ENCODE measurements around the gene SOCS3. TPM values are rescaled to one million over a fixed set of nuclear protein-coding genes. Genes with fewer than 3 reads are reported as not detected.

SOCS3 gene
- polyA plus RNA-seq, 2 of the 4 experiments (the other 2 are of a cell fraction): 13.5 to 14.7 TPM

DNA sequence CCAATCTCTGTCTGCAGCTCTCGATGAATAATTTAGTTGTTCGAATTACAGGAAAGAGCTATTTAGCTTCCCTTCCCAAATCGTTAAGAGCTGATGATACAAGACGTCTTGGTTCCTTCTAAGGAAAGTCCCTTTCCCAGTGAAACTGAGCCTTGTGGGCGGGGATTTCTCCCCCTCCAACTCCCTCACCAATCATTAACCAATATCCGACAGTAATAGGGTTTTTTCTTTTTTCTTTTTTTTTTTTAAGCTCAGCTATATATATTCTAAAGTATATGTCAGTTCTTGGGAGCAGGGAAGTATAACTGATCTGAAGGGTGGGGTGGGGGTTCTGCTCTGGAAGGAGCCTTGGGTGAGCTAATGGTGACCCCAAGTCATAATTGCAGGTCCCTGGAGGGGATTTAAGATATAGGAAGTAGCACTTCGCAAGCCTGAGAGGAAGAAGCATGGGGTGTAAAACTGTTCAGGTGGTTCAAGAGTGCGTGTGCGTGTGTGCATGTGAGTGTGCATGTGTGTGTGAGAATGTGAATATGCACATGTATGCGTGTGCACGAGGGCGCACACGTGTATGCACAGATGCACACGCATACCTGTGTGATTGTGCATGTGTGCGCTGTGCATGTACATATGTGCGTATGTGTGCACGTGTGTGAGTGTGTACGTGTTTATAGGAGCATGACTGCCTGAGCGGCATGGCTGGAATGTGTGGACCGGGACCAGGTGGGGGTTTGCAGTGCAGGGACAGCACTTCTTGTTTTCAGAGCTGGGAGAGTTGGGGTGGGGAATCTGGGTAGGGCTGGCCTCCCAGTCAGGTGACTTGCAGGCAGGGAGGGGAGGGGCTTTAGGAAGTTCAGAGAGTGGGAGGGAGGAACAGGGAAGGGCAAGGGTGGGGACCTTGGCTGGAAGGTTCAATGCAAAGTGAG, 42.7 kb downstream of the SOCS3 start:
- DNase-seq (ENCODE audit: low read depth in 1 of 2, low spot score in 1 of 2): peak; percentile 84 to 89
- POLR2A ChIA-PET: interaction anchor here (0.7 to 2.9 kb wide), 6 partner anchors 13 to 42 kb away, joined by 3 to 25 read pairs (median 4); partner anchors contain the start of gene SOCS3

DNA sequence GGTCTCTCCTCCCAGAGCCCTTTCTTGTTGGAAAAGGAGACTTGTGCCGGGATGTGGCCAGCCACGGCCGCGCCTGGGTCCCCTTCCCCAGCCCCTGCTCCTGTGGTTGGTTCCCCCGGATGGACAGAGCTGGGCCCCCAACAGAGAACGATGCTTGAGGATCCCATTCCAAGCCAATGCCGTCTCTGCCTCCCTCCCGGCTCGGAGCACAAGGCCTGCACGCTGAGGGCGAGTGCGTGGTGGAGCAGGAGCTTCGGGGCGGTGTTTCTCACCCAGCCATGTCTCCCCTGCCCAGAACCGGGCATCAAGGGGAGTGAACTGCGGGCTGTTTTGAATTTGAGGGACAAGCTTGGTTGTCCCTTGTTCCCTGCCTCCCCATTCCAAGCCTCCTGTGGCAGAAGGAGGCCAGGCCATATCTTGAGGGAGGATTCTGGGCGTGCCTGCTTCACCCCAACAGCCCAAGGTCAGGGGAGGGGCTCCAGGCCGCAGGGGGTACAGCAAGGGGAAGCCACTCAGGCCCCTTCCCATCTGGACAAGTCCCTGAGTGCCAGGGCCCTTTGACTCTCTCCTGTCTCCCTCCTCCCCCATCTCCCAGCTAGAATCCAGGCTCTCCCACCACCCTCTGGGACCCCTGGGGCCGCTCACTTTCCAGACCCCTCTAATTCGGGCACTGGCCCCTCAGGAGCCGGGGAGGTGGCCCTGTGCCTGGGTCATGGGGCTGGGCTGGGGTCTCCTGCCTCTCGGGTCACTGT, 43.6 kb downstream of the SOCS3 start:
- no peak for TF ChIP-seq ZFP36 (IDR thresholded peaks at IDR 0.05; ENCODE audit: borderline replicate concordance, partially characterized antibody)
- TF ChIP-seq, protein P1, sequence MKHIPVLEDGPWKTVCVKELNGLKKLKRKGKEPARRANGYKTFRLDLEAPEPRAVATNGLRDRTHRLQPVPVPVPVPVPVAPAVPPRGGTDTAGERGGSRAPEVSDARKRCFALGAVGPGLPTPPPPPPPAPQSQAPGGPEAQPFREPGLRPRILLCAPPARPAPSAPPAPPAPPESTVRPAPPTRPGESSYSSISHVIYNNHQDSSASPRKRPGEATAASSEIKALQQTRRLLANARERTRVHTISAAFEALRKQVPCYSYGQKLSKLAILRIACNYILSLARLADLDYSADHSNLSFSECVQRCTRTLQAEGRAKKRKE (CRISPR knock-in tag; IDR thresholded peaks at IDR 0.05; ENCODE audit: low read depth): no peak; the same call in none of the 2 replicates
- TF ChIP-seq POLR2A (IDR thresholded peaks at IDR 0.05; ENCODE audit: low read length): 0 out of 2 replicates have a peak, but pooled peaks have one; percentile 18
- no peak for TF ChIP-seq BCL3 (IDR thresholded peaks at IDR 0.05)
- 0 out of 2 replicates have a peak, but pooled peaks have one; percentile 40 for TF ChIP-seq TFCP2L1 (CRISPR knock-in tag; IDR thresholded peaks at IDR 0.05)
- TF ChIP-seq FOSB (CRISPR knock-in tag; IDR thresholded peaks at IDR 0.05): peak; percentile 79
- peak; percentile 50; the same call in 1 of the 2 replicates for TF ChIP-seq FOXS1 (CRISPR knock-in tag; IDR thresholded peaks at IDR 0.05)
- TF ChIP-seq TP53 (CRISPR knock-in tag; IDR thresholded peaks at IDR 0.05): 0 out of 2 replicates have a peak, but pooled peaks have one; percentile 55
- no peak for TF ChIP-seq RCOR1 (IDR thresholded peaks at IDR 0.05; ENCODE audit: low read depth, low read length)
- TF ChIP-seq PHF8 (IDR thresholded peaks at IDR 0.05; ENCODE audit: borderline replicate concordance, low read depth): no peak
- Histone ChIP-seq H3K4me3 (peak overlapping the region; percentile 29), H3K9me3 (no peaks in the 10 kb centered on the region), H3K4me2 (peak overlapping the region; percentile 90), H3K27ac (peak overlapping the region; percentile 94 to 95), H3K4me1 (peaks cover 49% of the 10 kb centered on the region)
- 12% methylated on average over 18 of the region's 22 CpGs for WGBS (ENCODE audit: missing lambda C conversion rate)
- FAIRE-seq: no peak
- ChIA-PET CTCF (interaction anchor here (0.6 to 17.0 kb wide), 16 partner anchors 9 to 450 kb away, joined by 3 to 249 read pairs (median 11); partner anchors contain the start of gene SOCS3), POLR2A (interaction anchor here (0.7 to 2.9 kb wide), 7 partner anchors 11 to 45 kb away, joined by 3 to 25 read pairs (median 4); partner anchors contain the start of gene SOCS3)
- DNase-seq (ENCODE audit: low read depth in 1 of 2, low spot score in 1 of 2): peak; percentile 60 to 61
- ATAC-seq: peak; percentile 2; a peak in 4 of 6 replicates

More for the DNA sequence above, 42.7 kb downstream of the SOCS3 start:
- peak overlapping the region; percentile 94 to 95 for H3K27ac ChIP-seq
- WGBS (ENCODE audit: missing lambda C conversion rate): 28% methylated on average over 20 of the region's 20 CpGs
- CTCF ChIA-PET: interaction anchor here (0.9 to 17.0 kb wide), 12 partner anchors 8 to 104 kb away, joined by 3 to 249 read pairs (median 20); partner anchors contain the start of gene SOCS3
- peak overlapping the region; percentile 29 for H3K4me3 ChIP-seq
- FAIRE-seq (peak; percentile 49), ATAC-seq (peak in 1 of 2 experiments; percentile 15; a peak in 3 of 6 replicates)
- peaks cover 49% of the 10 kb centered on the region for H3K4me1 ChIP-seq
- H3K4me2 ChIP-seq: peak overlapping the region; percentile 90
- H3K9me3 ChIP-seq: no peaks in the 10 kb centered on the region
- TF ChIP-seq RAD21 (conservative IDR thresholded peaks at IDR 0.05 in 1 of 2, IDR thresholded peaks at IDR 0.05 in 1 of 2) (no peak), CBX8 (IDR thresholded peaks at IDR 0.05) (no peak), KDM1A (IDR thresholded peaks at IDR 0.05; ENCODE audit: low read depth) (peak; percentile 81), GATA3 (IDR thresholded peaks at IDR 0.05; ENCODE audit: borderline replicate concordance) (no peak), ZC3H11A (IDR thresholded peaks at IDR 0.05) (no peak), FOSL2 (IDR thresholded peaks at IDR 0.05) (no peak), FOSL2 (CRISPR knock-in tag; IDR thresholded peaks at IDR 0.05) (no peak), HOXB13 (CRISPR knock-in tag; IDR thresholded peaks at IDR 0.05; ENCODE audit: low read depth) (peak; percentile 67; the same call in 1 of the 2 replicates), ZSCAN20 (CRISPR knock-in tag; IDR thresholded peaks at IDR 0.05) (no peak), EHF (CRISPR knock-in tag; IDR thresholded peaks at IDR 0.05) (no peak), MAZ (IDR thresholded peaks at IDR 0.05; ENCODE audit: borderline replicate concordance, low read depth, low read length) (no peak), HEYL (CRISPR knock-in tag; IDR thresholded peaks at IDR 0.05) (no peak), PHF8 (IDR thresholded peaks at IDR 0.05; ENCODE audit: borderline replicate concordance, low read depth) (no peak), HOXB5 (CRISPR knock-in tag; IDR thresholded peaks at IDR 0.05) (no peak), USF2 (IDR thresholded peaks at IDR 0.05) (peak; percentile 72), RCOR1 (IDR thresholded peaks at IDR 0.05; ENCODE audit: low read depth, low read length) (no peak), HDAC2 (IDR thresholded peaks at IDR 0.05) (peak; percentile 75; the same call in 1 of the 2 replicates), RNF2 (IDR thresholded peaks at IDR 0.05; ENCODE audit: borderline replicate concordance, low read depth) (no peak), CBX2 (IDR thresholded peaks at IDR 0.05; ENCODE audit: borderline replicate concordance, low read depth) (no peak), NPAS2 (CRISPR knock-in tag; IDR thresholded peaks at IDR 0.05; ENCODE audit: borderline replicate concordance) (no peak), EP300 (IDR thresholded peaks at IDR 0.05) (no peak), MAX (IDR thresholded peaks at IDR 0.05) (peak; percentile 90)

All from A549 (cell line).